Glomerular endothelial cell (primary cell): ENCODE measurements around the gene TAS2R39. TPM values are rescaled to one million over a fixed set of nuclear protein-coding genes. Genes with fewer than 3 reads are reported as not detected.
A peak's percentile ranks its signal among the peaks of the same experiment; 100 is the strongest.

Experiments
- DNase-seq: peaks from one replicate; pipeline ENCODE4 v3.0.0-alpha.2; 2011; ENCODE audit warnings: low read depth, low spot score; ENCODE audit errors: extremely low read depth
- total RNA-seq: library from RNA; depleted of rRNA; stranded (reverse); fragments of >200 nt; gene quantifications from 2 replicates; pipeline ENCODE4 v1.2.3, GENCODE V29; 2015

The TAS2R39 gene
- total RNA-seq, 1 donor from 2014 or later: not detected

DNA sequence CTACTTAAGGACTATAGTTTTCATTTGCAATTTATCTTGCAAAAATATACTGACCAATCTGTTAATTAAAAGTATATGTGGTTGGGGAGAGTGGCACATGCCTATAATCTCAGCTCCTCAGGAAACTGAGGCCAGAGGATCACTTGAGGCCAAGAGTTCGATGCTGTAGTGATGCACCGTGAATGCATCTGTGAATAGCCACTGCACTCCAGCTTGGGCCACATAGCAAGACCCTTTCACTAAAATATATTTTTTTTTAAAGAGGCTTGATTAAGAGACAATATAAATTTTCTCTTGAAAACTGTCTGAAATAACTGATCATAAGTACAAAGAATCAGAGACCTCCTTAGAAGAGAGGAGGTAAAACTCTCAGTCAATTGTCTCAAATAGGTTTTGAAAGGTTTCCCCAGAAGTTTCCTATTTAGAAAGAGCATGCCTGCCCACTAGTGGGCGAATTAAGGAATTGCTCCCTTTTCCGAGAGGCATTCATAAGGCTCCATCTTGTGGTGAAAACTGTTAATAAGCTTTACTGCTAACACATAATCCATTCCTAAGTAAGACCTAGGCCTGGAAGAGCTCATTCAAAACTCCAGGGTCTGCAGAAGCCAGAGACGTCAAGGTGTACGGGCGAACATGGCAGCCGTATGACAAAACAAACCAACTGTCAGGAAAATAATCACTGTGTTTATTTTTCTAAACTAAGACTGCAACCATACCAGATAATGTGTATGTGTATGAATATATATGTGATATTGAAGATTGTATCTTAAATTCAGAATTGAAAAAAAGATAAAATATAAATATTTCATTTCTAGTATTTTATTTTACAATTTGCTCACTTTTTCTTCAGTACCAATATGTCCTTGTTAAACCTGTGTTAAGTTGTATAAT, 31.8 kb downstream of the TAS2R39 start:
- DNase-seq: peak; percentile 90

DNA sequence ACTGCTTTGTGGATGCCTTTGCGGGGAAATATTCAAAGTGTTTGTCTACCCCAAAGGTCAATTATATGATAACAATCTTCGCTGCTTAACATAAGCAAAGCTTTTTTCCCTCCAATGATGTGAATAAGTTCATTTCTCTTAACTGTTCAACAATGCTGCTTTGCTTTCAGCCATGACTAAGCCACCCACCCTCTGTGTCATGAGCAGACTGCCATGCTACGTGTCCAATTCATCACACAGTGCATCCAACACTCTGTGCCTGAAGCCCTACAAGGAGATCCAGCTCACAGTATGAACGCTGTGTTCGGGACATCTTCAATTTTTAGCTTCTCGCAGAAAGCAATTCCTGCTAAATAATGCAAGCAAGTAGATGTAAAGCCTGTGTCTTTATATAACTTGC, 32.9 kb downstream of the TAS2R39 start:
- DNase-seq: no peak

DNA sequence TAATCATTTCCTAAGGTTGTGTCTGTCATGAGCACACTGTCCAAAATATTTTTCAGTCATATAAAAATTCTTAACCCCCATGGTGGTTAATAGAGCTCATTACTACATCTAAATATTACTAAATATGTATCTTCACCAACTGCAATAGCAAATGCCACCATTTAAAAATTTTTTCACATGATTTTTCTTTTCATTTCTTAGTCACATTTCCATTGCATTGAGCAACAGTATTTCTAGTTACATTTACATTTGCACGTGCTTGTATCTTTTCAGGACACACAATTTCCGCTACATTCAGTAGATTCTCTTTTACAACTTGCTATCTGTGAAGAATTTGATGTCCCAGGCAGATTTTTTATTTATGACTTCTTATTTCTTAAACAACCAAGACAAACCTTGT, 33.5 kb downstream of the TAS2R39 start:
- DNase-seq: no peak

DNA sequence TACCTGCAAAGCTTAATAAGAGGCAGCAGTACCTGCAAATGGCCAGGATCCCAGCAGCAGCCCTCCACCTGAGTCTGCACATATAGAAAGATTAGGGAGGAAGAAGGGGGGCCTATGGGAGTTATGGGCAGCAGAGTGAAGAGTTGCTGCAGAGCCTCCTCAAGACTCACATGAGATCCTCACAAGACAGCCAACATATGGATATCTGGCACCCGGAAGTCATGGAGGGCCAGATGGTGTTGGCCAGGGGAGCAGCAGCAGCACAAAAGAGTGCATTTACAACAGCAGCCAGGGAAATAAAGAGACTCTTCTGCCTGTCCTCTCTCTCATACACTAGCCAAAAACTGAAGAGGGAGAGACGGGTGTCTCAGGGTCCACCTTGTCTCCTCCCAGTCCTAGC, 34.6 kb downstream of the TAS2R39 start:
- no peak for DNase-seq

DNA sequence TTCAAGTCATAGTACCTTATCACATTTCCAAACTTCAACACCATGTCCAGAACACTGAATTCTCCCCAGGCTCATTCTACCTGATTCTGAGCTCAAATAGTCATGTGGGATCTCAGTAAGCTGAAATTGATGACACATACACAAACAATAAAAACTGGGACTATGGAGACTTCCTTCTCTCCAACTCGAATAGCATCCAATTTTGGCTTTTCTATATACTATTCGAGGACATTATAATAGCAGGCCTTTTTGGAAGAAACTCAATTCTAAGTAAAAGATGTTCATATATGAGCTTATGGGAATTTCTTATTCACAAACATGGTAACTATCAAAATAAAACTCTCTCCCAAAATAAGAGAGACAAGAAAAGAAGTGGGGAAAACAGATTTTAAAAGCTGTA, 38.1 kb downstream of the TAS2R39 start:
- DNase-seq: no peak

DNA sequence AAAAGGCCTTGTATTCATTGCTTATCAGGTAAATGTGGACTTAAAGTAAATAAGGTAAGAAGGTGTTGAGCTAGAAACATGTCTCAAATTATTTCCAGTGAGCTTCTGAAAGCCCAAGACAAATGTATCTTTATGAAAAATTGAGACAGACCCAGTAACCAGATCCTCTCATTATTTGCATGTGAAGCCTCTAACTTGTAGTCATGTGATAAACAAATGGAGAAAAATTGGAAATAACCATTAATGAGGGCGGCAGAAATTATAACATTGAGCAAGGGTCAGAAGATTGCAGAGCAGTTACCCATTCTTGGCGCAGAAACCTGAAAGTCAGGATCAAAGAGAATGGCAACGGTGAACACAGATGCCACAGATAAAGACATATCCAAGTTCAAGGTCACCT, 38.5 kb downstream of the TAS2R39 start, which contains the start of gene TAS2R40:
Gene TAS2R40, plus strand, starts transcription at position 301 of the 400 bp plus-strand sequence. Its CDS starts 42 bp downstream, at position 343.
- DNase-seq: no peak

DNA sequence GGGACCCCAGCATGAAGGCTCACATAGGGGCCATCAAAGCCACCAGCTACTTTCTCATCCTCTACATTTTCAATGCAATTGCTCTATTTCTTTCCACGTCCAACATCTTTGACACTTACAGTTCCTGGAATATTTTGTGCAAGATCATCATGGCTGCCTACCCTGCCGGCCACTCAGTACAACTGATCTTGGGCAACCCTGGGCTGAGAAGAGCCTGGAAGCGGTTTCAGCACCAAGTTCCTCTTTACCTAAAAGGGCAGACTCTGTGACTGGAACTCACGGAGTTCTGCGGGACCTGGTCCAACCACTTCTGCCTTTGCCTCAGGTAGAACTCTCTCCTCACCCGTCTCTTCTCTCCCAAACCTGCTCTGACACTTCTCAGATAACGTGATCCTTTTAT, 39.6 kb downstream of the TAS2R39 start:
- no peak for DNase-seq

DNA sequence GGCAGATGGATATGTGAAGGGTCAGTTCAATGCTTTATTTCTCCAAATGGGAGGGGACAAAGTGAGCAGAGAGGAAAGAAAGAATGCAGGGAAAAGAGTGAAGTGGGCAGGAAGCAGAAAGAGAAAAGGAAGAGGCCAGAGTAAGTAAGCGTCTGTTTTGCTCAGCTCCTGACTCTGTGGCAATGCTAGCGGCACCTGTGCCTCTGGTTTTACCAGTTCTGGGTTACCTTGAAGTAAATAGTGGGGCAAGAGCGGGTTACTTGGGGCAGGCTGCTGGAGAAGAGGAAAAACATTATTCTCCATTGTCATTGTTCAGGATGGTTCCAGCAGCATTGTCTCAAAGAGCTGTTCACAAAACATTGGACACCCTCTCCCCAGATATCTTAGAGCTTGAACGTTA, 40.6 kb downstream of the TAS2R39 start:
- no peak for DNase-seq

DNA sequence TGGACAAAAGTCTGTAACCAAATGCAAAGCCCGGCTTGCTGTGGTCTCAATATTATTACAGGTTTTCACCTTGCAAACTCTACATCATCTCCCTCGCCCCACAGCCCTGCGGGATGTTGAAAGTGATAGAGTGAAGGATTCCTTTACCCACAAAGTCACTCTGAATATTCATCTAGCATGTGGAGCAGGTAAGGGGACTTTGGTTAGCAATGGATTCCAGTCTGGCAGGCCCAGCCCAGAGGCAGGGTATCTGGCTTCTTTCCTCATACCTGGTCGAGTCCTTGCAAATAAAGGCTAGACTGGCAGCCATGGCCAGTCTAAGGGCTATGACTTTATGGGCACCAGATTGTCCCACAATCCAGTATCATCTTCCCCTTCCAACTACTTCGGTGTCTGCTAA, 41.8 kb downstream of the TAS2R39 start:
- no peak for DNase-seq

DNA sequence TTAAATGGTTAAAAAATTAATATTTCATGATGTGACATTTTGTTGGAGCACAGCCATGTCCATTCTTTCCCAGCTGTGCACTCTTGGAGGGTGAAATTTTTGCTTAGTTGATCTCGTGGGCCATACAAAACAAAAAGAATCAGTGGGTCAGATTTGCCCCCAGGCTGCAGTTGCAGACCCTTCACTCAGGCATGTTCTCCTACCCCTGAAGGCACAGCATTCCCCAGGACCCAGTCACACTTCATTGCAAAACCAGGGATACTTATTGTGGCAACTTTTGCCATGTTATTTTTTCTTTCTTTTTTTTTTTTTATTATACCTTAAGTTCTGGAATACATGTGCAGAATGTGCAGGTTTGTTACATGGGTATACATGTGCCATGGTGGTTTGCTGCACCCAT, 44.6 kb downstream of the TAS2R39 start:
- DNase-seq: no peak

DNA sequence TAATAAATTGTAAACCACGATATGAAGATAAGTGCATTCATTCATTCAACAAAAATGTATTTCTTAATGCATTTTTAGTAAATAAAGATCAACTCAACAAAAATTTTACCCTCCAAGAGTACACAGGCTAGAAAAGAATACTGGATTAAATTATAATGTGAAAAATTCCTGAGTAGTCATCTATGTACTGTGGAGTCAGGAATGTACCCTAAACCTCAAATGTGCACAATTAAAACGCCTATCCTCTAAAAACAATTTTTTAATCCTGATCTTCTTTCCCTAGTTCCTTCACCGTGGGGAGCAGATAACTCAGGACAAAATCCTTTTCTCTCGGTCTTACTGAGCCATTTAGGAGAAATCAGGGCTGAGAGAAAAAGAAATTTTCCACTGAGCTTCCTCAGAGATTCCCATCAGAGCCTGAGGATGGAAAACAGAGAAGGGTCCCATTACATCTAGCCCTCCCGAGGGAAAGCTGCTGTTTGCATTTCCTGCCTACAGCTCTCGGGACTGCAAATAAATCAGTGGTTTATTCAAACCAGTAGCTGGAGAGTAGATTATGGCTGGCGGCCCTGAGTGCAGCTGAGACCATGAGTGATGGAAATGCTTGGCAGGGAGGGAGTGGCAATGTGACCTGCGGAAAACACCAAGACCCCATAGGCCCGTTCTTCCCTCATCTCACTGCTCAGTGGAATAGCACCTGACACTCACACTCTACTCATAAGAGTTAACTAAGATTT, 46.0 kb downstream of the TAS2R39 start:
- no peak for DNase-seq

DNA sequence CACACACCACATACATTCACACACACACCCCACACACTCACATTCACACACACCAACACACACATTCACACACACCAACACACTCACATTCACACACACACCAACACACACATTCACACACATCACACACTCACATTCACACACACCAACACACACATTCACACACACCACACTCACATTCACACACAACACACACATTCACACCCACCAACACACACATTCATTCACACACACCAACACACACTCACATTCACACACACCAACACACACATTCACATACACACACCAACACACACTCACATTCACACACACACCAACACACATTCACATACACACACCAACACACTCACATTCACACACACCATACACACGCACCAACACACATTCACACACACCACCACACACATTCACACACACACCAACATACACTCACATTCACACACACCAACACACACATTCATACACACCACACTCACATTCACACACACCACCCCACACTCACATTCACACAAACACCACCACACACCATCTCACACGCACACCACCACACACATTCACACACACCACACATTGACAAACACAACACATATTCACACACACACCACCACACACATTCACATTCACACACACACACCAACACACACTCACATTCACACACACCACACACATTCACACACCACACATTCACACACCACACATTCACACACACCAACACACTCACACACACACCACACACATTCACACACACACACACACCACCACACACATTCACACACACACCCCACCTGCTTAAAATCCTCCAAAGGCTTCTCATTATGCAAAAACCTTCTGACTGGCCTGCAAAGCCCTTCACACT, 47.6 kb downstream of the TAS2R39 start:
- DNase-seq: no peak

Other genes with a start within 250 kb of the TAS2R39 start
- not detected in 2 replicates for gene TRPV5, start 249.7 kb upstream of the TAS2R39 start, total RNA-seq
- gene LLCFC1, start 243.9 kb upstream of the TAS2R39 start, total RNA-seq: not detected in 2 replicates
- 0.18 TPM in 1 of 2 replicates, not detected in the other for gene KEL, start 221.1 kb upstream of the TAS2R39 start, total RNA-seq
- 0.18 TPM in 1 of 2 replicates, not detected in the other for gene OR9A2, start 156.3 kb upstream of the TAS2R39 start, total RNA-seq
- gene OR6V1, start 131.1 kb upstream of the TAS2R39 start, total RNA-seq: not detected in 2 replicates
- not detected in 2 replicates for gene PIP, start 51.3 kb upstream of the TAS2R39 start, total RNA-seq
- gene TAS2R40, start 38.6 kb downstream of the TAS2R39 start, total RNA-seq: not detected in 2 replicates
- 141 and 171 TPM in 2 replicates for gene GSTK1, start 80.0 kb downstream of the TAS2R39 start, total RNA-seq
- 0.82 and 1.1 TPM in 2 replicates for gene TMEM139, start 101.5 kb downstream of the TAS2R39 start, total RNA-seq
- 12.4 and 19.7 TPM in 2 replicates for gene CASP2, start 104.9 kb downstream of the TAS2R39 start, total RNA-seq
- gene CLCN1, start 132.7 kb downstream of the TAS2R39 start, total RNA-seq: not detected in 2 replicates
- 0.53 and 1.6 TPM in 2 replicates for gene FAM131B, start 179.3 kb downstream of the TAS2R39 start, total RNA-seq
- gene ZYX, start 197.9 kb downstream of the TAS2R39 start, total RNA-seq: 270 and 344 TPM in 2 replicates
- not detected in 2 replicates for gene EPHA1, start 225.4 kb downstream of the TAS2R39 start, total RNA-seq